Measurements from ENCODE around the gene CRYGN. TPM values are rescaled to one million over a fixed set of nuclear protein-coding genes. Genes with fewer than 3 reads are reported as not detected.

CRYGN gene
- total RNA-seq, 4 donors from 2014 or later, result not detected

- H3K4me3 ChIP-seq (ENCODE audit: low read depth, poor library complexity, severe bottlenecking), result no peak overlapping the region
- DNase-seq (ENCODE audit: low spot score in 2 of 2), result no peak
- 88 to 92% methylated on average over 5 of the region's 5 CpGs for WGBS, 2 donors
- TF ChIP-seq CTCF (IDR thresholded peaks at IDR 0.05) (no peak), POLR2A (IDR thresholded peaks at IDR 0.05) (no peak)
- intact Hi-C loops (cut with DNase I; ENCODE audit: low total_unique reads), result no loop called here
These were observed 10.7 kb downstream of the CRYGN start for GRCh38 chr7:151429237-151429559.

- no peak for DNase-seq (ENCODE audit: low spot score in 2 of 2)
- WGBS, 2 donors, result 61 to 62% methylated on average over 13 of the region's 13 CpGs
- no peak overlapping the region for H3K4me3 ChIP-seq (ENCODE audit: low read depth, poor library complexity, severe bottlenecking)
- intact Hi-C loops (cut with DNase I; ENCODE audit: low total_unique reads), result no loop called here
- TF ChIP-seq POLR2A (IDR thresholded peaks at IDR 0.05) (no peak), CTCF (IDR thresholded peaks at IDR 0.05) (no peak)
These were observed 11.3 kb downstream of the CRYGN start for GRCh38 chr7:151428378-151429236.

DNA sequence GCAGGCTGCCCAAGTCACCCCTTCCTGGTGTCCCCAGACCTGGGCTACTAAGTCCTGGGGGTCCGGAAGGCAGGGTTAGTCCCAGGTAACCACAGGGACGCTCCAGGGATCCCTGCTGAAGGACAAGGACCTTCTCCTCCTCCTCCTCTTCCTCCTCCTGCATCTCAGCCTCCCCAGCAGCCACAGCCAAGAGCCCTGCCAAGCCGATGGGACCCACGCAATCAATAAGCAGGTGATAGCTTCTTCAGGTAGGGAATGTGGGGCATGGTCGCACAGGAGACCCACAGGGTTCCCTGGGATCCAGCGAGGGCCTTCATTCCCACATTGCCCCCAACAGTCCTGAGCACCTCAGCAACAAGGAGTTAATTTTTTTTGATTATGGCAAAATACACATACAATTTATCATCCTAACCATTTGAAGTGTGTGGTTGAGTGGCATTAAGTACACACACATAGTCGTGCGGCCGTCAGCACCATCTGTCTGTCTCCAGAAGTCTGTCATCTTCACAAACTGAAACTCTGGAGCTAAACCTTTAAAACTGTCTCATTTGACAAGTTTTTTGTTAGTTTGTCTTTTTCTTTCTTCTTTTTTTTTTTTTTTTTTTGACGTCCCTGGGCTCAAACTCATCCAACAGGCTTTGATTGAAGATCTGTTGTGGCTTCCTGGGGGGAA, 12.1 kb downstream of the CRYGN start:
- 75 to 76% methylated on average over 10 of the region's 10 CpGs for WGBS, 2 donors
- TF ChIP-seq CTCF (IDR thresholded peaks at IDR 0.05) (no peak), POLR2A (IDR thresholded peaks at IDR 0.05) (no peak)
- intact Hi-C loops (cut with DNase I; ENCODE audit: low total_unique reads), result no loop called here
- no peak for DNase-seq (ENCODE audit: low spot score in 2 of 2)
- H3K4me3 ChIP-seq (ENCODE audit: low read depth, poor library complexity, severe bottlenecking), result no peak overlapping the region

DNA sequence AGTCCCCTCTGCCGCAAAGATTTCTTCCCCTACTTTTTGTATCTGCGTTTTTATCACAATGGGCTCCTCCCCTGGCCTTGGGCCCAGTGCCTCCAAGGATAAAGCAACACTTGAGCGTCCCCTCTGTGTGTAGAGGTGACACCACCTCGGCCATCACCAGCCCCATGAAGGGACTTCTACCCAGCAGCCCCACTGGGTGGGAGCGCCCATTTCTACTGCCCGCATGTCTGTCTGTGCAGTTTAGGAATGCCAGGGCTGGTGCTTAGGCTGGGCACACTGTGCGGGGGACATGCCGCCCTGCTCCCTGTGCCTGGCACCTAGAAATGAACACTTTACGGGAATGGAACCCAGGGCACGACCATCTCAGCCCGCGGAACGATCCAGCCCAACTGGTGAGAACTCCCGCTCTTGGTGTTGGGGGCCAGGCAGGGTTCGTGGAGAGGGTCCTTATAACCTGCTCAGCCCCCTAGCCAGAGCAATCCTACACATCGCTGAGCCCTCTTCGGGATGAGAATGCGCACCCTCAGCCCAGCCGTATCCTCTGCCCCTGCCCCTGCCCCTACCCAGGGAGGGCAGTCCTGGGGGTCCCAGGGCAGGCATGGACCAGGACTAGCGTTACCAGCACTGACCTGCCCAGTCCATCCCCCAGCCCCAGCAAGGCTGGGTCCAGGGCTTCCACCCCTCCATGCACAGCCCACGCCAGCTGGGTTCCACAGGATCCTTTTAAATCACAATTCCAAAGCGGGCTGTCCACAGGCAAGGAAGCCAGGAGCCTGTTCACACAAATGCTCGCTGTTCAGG, 12.8 kb downstream of the CRYGN start:
- no peak overlapping the region for H3K4me3 ChIP-seq (ENCODE audit: low read depth, poor library complexity, severe bottlenecking)
- TF ChIP-seq CTCF (IDR thresholded peaks at IDR 0.05) (no peak), POLR2A (IDR thresholded peaks at IDR 0.05) (no peak)
- DNase-seq (ENCODE audit: low spot score in 2 of 2), result no peak
- 74 to 84% methylated on average over 20 to 23 of the region's 23 CpGs for WGBS, 2 donors
- intact Hi-C loops (cut with DNase I; ENCODE audit: low total_unique reads), result no loop called here

- TF ChIP-seq POLR2A (IDR thresholded peaks at IDR 0.05), result no peak
- 23 to 34% methylated on average over 14 of the region's 14 CpGs for WGBS, 2 donors
- intact Hi-C loops (cut with DNase I; ENCODE audit: low total_unique reads), result no loop called here
- H3K4me3 ChIP-seq (ENCODE audit: low read depth, poor library complexity, severe bottlenecking), result no peak overlapping the region
- peak; percentile 32 to 92 for DNase-seq (ENCODE audit: low spot score in 2 of 2)
These were observed 13.5 kb downstream of the CRYGN start for GRCh38 chr7:151426441-151426903.
